Cardiac muscle cell (in vitro differentiated cells and primary cell): ENCODE measurements around the gene LDLRAD4. TPM values are rescaled to one million over a fixed set of nuclear protein-coding genes. Genes with fewer than 3 reads are reported as not detected.

Source experiments
- DNase-seq, 2 donors: peaks; one replicate each; pipeline versions ENCODE4 v3.0.0 to v3.0.0-alpha.2; 2010 to 2017; ENCODE audit warnings: low read depth in 1 of 2, low spot score in 1 of 2
- H3K27ac ChIP-seq: fragments of 200-600 bp; sonication (generic); 2 replicates; pipeline ENCODE4 v1.5.1; 2016
- H3K27me3 ChIP-seq: fragments of 200-600 bp; sonication (generic); 2 replicates; pipeline ENCODE4 v1.6.0; 2016; ENCODE audit warnings: control low read depth
- H3K36me3 ChIP-seq: fragments of 200-600 bp; sonication (generic); 2 replicates; pipeline ENCODE4 v1.5.1; 2016; ENCODE audit warnings: control low read depth
- H3K4me1 ChIP-seq: fragments of 200-600 bp; sonication (generic); 2 replicates; pipeline ENCODE4 v1.8.1; 2017; ENCODE audit warnings: low read depth, mild to moderate bottlenecking, mixed run types
- H3K4me3 ChIP-seq: fragments of 200-600 bp; sonication (generic); 2 replicates; pipeline ENCODE4 v1.5.1; 2016; ENCODE audit warnings: mild to moderate bottlenecking
- H3K9me3 ChIP-seq: fragments of 200-600 bp; sonication (generic); 2 replicates; pipeline ENCODE4 v1.5.1; 2017; ENCODE audit warnings: low read depth, mild to moderate bottlenecking, control low read depth
- polyA plus RNA-seq: library from polyadenylated mRNA; unstranded; fragments of >200 nt; fragmentation: Nextera tagmentation; extraction: Ambion mirVana; gene quantifications from 2 replicates; pipeline ENCODE4 v1.2.1, GENCODE V29; 2016
- total RNA-seq: library from RNA; depleted of rRNA; stranded (reverse); fragments of >200 nt; gene quantifications from 2 replicates; pipeline ENCODE4 v1.2.3, GENCODE V29; 2016
- TF ChIP-seq, protein P1 (sequence below): IDR thresholded peaks from 2 replicates; pipeline ENCODE4 v1.5.1; 2012; ENCODE audit warnings: low read depth, mild to moderate bottlenecking, low read length

Gene LDLRAD4
- total and polyA plus RNA-seq, 2 experiments from 2014 or later, result 10.5 to 11.5 TPM

DNA sequence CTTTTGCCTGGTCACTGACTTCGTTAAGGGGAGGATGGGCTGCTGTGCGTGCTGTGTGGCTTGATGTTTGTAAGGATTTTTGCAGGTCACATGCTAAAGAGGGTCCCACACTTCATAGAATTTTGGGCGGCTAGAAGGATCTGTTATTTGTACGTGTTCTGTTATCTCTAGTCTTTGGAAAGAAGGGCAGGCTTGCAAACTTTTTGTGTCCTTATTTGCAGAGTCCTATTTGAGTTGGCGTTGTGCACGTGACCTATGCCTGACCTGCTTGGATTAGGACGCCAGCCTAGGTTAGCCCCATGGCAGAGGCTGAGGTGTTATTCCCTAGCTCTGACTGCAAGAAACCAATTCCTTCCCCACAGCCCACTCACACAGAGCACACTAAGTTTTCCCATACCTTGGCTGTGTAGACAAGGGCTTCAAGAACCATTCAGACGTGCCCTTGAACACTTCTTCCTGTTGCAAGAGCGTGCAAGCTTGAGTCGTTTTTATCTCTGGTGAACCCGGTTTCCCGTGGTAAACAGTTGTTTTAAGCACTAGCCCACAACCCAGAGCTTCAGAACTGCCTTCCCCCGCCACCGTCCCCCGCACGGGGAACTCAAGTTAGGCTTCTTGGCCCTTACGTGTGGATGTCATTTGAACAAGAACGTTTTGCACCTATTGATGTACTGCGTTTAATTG, 94.6 kb downstream of the LDLRAD4 start:
- H3K36me3 ChIP-seq, result no peaks in the 10 kb centered on the region

DNA sequence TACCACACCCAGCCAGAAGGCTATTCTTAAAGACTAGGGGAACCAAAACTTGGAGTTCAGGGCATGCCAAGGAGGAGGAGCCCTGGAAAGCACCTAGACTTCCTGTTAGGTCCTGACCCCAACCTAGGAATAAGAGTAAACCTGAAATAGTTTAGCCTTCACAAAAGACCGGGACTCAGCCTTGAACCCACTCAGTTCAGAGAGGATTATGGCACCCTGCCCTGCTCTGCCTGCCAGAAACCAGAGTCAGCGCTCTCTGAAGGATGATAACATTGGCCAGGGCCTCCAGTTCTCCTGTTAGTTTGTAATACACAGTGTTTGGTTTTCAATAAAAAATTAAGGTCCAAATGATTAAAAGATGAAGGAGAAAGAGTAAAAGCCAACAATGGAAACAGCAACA, 96.4 kb downstream of the LDLRAD4 start:
- no peaks in the 10 kb centered on the region for H3K36me3 ChIP-seq
- no peak overlapping the region for H3K27ac ChIP-seq
- no peak overlapping the region for H3K4me3 ChIP-seq
- no peaks in the 10 kb centered on the region for H3K4me1 ChIP-seq
- no peaks in the 10 kb centered on the region for H3K27me3 ChIP-seq
- TF ChIP-seq, protein P1, sequence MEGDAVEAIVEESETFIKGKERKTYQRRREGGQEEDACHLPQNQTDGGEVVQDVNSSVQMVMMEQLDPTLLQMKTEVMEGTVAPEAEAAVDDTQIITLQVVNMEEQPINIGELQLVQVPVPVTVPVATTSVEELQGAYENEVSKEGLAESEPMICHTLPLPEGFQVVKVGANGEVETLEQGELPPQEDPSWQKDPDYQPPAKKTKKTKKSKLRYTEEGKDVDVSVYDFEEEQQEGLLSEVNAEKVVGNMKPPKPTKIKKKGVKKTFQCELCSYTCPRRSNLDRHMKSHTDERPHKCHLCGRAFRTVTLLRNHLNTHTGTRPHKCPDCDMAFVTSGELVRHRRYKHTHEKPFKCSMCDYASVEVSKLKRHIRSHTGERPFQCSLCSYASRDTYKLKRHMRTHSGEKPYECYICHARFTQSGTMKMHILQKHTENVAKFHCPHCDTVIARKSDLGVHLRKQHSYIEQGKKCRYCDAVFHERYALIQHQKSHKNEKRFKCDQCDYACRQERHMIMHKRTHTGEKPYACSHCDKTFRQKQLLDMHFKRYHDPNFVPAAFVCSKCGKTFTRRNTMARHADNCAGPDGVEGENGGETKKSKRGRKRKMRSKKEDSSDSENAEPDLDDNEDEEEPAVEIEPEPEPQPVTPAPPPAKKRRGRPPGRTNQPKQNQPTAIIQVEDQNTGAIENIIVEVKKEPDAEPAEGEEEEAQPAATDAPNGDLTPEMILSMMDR, result no peak
- no peak for DNase-seq
- no peaks in the 10 kb centered on the region for H3K9me3 ChIP-seq

More for the DNA sequence above, 94.6 kb downstream of the LDLRAD4 start:
- Histone ChIP-seq H3K27me3 (no peaks in the 10 kb centered on the region), H3K4me1 (peaks cover 4% of the 10 kb centered on the region), H3K4me3 (no peak overlapping the region), H3K27ac (no peak overlapping the region), H3K9me3 (no peaks in the 10 kb centered on the region)
- DNase-seq, result no peak
- TF ChIP-seq, protein P1, result no peak

DNA sequence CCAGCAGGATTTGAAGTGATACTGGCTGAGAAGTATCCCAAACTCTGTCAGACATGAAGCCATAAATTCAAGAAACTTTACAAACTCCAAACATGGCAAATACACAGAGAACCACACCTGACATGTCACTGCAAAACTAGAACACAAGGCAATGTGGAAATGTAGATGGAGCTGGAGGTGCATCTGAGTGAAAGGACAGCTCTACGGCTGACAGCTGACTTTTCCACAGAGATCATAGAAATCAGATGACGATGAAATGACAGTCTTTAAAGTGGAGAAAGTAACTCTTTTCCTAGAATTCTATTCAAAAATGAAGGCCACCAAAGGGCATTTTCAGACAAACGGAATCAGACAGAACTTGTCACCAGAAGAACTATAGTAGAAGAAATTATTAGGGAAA, 97.5 kb downstream of the LDLRAD4 start:
- Histone ChIP-seq H3K9me3 (no peaks in the 10 kb centered on the region), H3K36me3 (no peaks in the 10 kb centered on the region), H3K4me3 (no peak overlapping the region), H3K27me3 (no peaks in the 10 kb centered on the region), H3K4me1 (no peaks in the 10 kb centered on the region), H3K27ac (no peak overlapping the region)
- TF ChIP-seq, protein P1, result no peak
- no peak for DNase-seq

DNA sequence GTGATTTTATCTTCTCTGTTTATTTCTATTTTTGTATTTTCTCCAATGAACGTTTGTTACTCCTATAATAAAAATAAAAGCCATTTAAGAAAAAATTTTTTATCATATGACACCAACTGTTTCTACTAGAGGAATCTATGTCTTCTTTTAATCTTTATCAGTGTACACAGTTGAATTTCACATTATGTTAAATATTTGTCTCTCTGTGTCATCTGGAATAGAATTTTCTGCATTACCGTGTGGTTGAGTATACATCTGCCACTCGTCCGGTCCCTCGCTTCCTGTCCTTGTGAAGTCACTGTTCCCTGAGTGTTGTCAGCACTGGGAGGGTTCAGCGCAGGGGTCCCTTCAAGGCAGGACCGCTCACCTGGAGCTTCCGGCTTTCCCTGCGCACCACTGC, 99.2 kb downstream of the LDLRAD4 start:
- H3K4me3 ChIP-seq, result no peak overlapping the region
- TF ChIP-seq, protein P1, result no peak
- H3K27ac ChIP-seq, result no peak overlapping the region
- DNase-seq, result no peak
- no peaks in the 10 kb centered on the region for H3K4me1 ChIP-seq
- H3K9me3 ChIP-seq, result no peaks in the 10 kb centered on the region
- H3K27me3 ChIP-seq, result no peaks in the 10 kb centered on the region
- no peaks in the 10 kb centered on the region for H3K36me3 ChIP-seq

DNA sequence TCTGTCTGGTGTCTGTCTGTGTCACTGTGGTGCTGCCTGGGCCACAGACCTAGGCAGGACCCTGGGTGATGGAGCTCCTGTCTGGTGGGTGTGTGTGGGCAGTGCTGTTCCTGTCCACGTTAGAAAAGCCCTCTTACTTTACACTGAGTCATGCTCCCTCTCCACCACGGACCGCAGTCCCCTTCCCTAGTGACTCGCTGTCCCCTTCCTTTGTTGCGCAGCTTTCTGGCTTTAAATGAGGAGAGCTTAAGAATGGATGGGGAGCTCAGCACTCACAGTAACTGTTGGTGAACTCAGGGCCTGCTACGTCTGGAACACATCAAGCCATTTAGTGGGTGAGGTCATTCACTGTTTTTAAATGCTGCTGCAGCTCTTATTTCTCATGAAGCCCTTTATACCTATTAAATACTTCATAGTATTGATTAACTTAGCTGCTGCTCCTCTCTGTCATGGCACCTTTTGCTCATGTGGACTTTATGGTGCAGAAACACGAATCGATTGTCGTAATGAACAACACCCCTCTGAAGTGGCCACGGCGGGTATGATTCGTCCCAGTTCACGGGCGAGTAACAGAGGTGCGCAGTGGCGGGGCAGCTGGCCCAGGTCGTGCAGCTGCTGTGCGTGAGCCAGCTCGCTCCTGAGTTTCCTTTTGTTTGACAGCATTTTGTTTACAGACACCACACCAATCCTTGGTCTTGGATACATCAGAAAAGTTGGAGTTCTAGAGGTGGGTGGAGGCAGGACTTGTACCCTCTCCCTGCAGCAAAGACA, 100.4 kb downstream of the LDLRAD4 start:
- H3K27ac ChIP-seq, result no peak overlapping the region
- no peaks in the 10 kb centered on the region for H3K4me1 ChIP-seq
- no peaks in the 10 kb centered on the region for H3K36me3 ChIP-seq
- TF ChIP-seq, protein P1, result no peak
- H3K4me3 ChIP-seq, result no peak overlapping the region
- H3K27me3 ChIP-seq, result no peaks in the 10 kb centered on the region
- no peak for DNase-seq
- H3K9me3 ChIP-seq, result no peaks in the 10 kb centered on the region
